ENCODE results near the gene DSN1. TPM values are rescaled to one million over a fixed set of nuclear protein-coding genes. Genes with fewer than 3 reads are reported as not detected.

DSN1 gene
- total RNA-seq, 6 experiments from 2014 or later, result 8.6 to 15.7 (median 14.0) TPM

DNA sequence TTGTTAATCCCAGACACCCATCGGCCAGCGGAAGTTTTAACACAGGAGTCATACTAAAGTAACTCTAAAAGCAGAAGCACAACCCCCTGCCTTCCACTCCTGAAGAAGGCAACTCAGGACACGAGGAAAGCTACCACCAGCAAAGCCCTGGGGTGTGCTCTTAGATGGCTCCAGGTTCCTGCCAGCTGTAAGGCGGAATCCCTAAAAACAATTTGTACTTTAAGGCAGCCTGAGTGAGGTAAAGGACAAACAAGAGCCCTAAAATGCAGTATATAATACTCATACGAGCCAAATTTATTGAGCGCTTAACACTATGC, 36.4 kb downstream of the DSN1 start:
- no peak overlapping the region for H3K4me3 Mint-ChIP-seq
- peaks cover 11% of the 10 kb centered on the region for H3K4me1 Mint-ChIP-seq (ENCODE audit: low read depth)
- no peak overlapping the region for H3K27ac Mint-ChIP-seq
- TF ChIP-seq, protein P1, sequence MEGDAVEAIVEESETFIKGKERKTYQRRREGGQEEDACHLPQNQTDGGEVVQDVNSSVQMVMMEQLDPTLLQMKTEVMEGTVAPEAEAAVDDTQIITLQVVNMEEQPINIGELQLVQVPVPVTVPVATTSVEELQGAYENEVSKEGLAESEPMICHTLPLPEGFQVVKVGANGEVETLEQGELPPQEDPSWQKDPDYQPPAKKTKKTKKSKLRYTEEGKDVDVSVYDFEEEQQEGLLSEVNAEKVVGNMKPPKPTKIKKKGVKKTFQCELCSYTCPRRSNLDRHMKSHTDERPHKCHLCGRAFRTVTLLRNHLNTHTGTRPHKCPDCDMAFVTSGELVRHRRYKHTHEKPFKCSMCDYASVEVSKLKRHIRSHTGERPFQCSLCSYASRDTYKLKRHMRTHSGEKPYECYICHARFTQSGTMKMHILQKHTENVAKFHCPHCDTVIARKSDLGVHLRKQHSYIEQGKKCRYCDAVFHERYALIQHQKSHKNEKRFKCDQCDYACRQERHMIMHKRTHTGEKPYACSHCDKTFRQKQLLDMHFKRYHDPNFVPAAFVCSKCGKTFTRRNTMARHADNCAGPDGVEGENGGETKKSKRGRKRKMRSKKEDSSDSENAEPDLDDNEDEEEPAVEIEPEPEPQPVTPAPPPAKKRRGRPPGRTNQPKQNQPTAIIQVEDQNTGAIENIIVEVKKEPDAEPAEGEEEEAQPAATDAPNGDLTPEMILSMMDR (IDR thresholded peaks at IDR 0.05), result no peak
- H3K27me3 Mint-ChIP-seq (ENCODE audit: insufficient read depth), result no peaks in the 10 kb centered on the region
- no peak for DNase-seq
- H3K9me3 Mint-ChIP-seq, result no peaks in the 10 kb centered on the region
- H3K36me3 Mint-ChIP-seq (ENCODE audit: low read depth), result no peaks in the 10 kb centered on the region

DNA sequence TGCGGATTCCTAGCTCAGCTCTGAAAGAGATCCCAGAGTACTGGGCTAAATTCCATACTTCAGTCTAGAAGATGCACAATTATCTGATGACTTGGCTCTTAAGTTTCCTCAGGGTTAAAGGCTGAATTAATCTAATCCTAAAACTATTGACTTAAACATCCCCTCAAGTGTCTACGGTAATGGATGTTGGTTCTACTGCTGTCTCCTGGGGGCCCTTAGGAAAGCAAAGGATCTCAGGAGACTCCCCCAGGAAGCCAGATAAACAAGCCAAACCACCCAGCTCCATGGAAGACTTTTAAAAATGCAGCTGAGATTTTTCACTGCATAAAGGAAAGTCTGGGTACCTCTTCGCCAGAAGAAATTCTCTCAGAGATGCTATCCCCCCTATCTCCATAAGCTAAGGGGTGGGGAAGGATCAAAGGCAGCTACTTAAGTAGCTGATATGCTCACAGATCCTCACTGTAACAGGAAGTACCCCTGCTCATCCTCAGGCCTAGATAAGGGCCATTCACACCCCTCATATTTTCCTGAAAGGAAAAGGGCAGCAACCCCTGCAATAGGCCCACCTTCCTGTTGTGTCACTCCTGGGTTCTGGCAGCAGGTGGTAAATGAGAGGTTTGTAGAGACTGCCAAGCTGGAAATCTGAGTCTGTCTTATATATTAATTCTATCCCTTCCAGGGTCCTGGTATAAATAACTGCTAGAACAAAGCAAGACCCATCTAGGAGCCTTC, 36.9 kb downstream of the DSN1 start:
- TF ChIP-seq, protein P1 (IDR thresholded peaks at IDR 0.05), result no peak
- Mint-ChIP-seq H3K36me3 (ENCODE audit: low read depth) (no peaks in the 10 kb centered on the region), H3K4me3 (no peak overlapping the region), H3K4me1 (ENCODE audit: low read depth) (peaks cover 11% of the 10 kb centered on the region), H3K27ac (no peak overlapping the region), H3K27me3 (ENCODE audit: insufficient read depth) (no peaks in the 10 kb centered on the region), H3K9me3 (no peaks in the 10 kb centered on the region)
- DNase-seq, result no peak

GRCh38 chr20:36732456-36732855, 41.1 kb downstream of the DSN1 start:
- no peak for DNase-seq
- H3K9me3 Mint-ChIP-seq, result no peaks in the 10 kb centered on the region
- no peak overlapping the region for H3K4me3 Mint-ChIP-seq
- no peak overlapping the region for H3K27ac Mint-ChIP-seq
- H3K27me3 Mint-ChIP-seq (ENCODE audit: insufficient read depth), result no peaks in the 10 kb centered on the region
- peaks cover 17% of the 10 kb centered on the region for H3K4me1 Mint-ChIP-seq (ENCODE audit: low read depth)
- TF ChIP-seq, protein P1 (IDR thresholded peaks at IDR 0.05), result no peak
- no peaks in the 10 kb centered on the region for H3K36me3 Mint-ChIP-seq (ENCODE audit: low read depth)

- DNase-seq, result peak; percentile 19
- H3K27ac Mint-ChIP-seq, result no peak overlapping the region
- no peaks in the 10 kb centered on the region for H3K36me3 Mint-ChIP-seq (ENCODE audit: low read depth)
- H3K4me3 Mint-ChIP-seq, result no peak overlapping the region
- H3K9me3 Mint-ChIP-seq, result no peaks in the 10 kb centered on the region
- H3K27me3 Mint-ChIP-seq (ENCODE audit: insufficient read depth), result no peaks in the 10 kb centered on the region
- TF ChIP-seq, protein P1 (IDR thresholded peaks at IDR 0.05), result peak; percentile 37; the same call in 1 of the 2 replicates
- H3K4me1 Mint-ChIP-seq (ENCODE audit: low read depth), result peaks cover 20% of the 10 kb centered on the region
Observed at GRCh38 chr20:36728986-36729385, 44.6 kb downstream of the DSN1 start.

DNA sequence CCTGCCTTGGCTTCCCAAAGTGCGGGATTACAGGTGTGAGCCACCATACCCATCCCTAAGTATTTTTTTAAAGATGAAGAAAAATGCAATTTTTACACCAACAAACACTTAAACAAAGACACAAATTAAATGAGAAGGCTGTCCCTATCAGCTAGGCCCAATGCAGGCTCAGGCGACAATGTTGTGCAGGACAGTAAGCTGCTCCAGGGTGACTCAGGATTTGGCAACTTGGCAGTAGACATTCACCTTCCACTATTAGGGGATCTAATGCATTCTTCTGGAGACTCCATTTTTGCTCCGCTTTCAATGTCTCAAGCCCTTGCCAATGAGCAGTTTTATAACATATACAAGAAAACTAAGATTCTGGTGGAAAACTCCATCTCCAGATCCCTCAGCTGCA, 47.4 kb downstream of the DSN1 start:
- Mint-ChIP-seq H3K4me3 (no peak overlapping the region), H3K9me3 (no peaks in the 10 kb centered on the region), H3K4me1 (ENCODE audit: low read depth) (peaks cover 13% of the 10 kb centered on the region), H3K27me3 (ENCODE audit: insufficient read depth) (no peaks in the 10 kb centered on the region), H3K27ac (no peak overlapping the region), H3K36me3 (ENCODE audit: low read depth) (no peaks in the 10 kb centered on the region)
- no peak for DNase-seq
- TF ChIP-seq, protein P1 (IDR thresholded peaks at IDR 0.05), result no peak
